Neural cell (in vitro differentiated cells): Measurements from ENCODE around the gene C10orf90.

ENCODE experiments used
- CTCF ChIP-seq: fragments of 450-650 bp; IDR thresholded peaks from 2 replicates; pipeline ENCODE4 v1.5.1; 2014; ENCODE audit warnings: antibody characterized with exemption, mild to moderate bottlenecking, moderate library complexity; ENCODE audit not compliant: poor library complexity, severe bottlenecking
- EZH2 ChIP-seq: fragments of 200-600, 300-800 bp; shearing (Covaris generic), sonication (generic); IDR thresholded peaks from 2 replicates; pipeline ENCODE4 v1.6.1; 2014; ENCODE audit warnings: antibody characterized with exemption, low read length, borderline replicate concordance, mild to moderate bottlenecking; ENCODE audit not compliant: insufficient read depth, poor library complexity, severe bottlenecking

- TF ChIP-seq CTCF (no peak), EZH2 (no peak)
Observed at GRCh38 chr10:126455766-126456405, 214.6 kb downstream of the C10orf90 start.
